ENCODE results near the gene SSTR3.

- TF ChIP-seq CTCF (IDR thresholded peaks at IDR 0.05; ENCODE audit: low read depth, low read length, poor library complexity, severe bottlenecking) (no peak), EZH2phosphoT487 (IDR thresholded peaks at IDR 0.05; ENCODE audit: borderline replicate concordance, low read length) (no peak)
Observed at GRCh38 chr22:37208401-37209139, 3.7 kb downstream of the SSTR3 start.

Data from DOHH2 (cell line).